Measurements from ENCODE around the gene RNF43.

The RNF43 gene

DNA sequence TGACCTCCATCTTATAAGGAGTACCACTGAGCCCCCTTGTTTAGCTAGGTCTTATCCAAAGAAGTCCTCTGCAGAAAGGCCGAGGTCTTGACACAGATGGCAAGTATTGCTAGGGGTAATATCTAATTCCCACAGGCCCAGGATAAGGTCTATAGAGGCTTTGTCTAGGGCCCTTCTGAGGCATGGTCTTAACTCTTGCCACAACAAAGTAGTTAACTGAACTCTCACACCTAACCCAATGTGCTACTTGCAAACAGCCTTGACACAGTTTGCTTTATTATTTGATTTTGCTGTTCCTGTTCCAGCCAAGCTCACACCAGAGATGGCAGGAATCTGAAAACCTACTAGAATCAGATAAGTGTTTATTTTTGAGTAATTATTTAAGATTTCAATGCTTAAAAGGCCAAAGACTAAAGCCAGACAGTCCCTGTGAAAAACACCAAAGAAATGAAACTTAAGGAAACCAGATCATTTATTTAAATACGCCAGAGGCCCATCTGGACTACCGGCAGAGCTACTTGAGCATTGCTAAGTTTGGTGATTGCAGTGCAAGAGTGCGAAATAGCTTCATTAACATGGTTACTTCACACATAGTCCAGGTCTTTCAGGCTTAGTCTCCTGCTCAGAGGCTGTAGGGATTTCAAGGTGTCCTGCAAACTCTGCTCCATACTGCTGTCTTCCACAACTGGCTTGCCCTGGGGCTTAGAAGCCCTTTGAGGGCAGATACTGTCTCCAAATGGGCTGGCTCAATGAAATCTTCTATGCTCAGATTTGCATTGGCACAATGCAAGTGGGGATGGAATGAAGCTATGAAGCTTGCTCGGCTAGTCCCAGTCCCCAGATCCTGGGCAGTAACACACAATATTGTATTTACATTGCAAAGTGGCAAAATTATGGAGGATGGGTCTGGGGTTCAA is 36.9 kb downstream of the RNF43 start:
- TF ChIP-seq, protein P1, sequence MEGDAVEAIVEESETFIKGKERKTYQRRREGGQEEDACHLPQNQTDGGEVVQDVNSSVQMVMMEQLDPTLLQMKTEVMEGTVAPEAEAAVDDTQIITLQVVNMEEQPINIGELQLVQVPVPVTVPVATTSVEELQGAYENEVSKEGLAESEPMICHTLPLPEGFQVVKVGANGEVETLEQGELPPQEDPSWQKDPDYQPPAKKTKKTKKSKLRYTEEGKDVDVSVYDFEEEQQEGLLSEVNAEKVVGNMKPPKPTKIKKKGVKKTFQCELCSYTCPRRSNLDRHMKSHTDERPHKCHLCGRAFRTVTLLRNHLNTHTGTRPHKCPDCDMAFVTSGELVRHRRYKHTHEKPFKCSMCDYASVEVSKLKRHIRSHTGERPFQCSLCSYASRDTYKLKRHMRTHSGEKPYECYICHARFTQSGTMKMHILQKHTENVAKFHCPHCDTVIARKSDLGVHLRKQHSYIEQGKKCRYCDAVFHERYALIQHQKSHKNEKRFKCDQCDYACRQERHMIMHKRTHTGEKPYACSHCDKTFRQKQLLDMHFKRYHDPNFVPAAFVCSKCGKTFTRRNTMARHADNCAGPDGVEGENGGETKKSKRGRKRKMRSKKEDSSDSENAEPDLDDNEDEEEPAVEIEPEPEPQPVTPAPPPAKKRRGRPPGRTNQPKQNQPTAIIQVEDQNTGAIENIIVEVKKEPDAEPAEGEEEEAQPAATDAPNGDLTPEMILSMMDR (IDR thresholded peaks at IDR 0.05; ENCODE audit: borderline replicate concordance, control extremely low read depth, extremely low read depth, insufficient read depth, missing control alignments) = no peak
- in situ Hi-C loops (cut with MboI; ENCODE audit: low sequenced_read_pairs, unreplicated experiment) = no loop called here
- DNase-seq (ENCODE audit: low spot score) = no peak

DNA sequence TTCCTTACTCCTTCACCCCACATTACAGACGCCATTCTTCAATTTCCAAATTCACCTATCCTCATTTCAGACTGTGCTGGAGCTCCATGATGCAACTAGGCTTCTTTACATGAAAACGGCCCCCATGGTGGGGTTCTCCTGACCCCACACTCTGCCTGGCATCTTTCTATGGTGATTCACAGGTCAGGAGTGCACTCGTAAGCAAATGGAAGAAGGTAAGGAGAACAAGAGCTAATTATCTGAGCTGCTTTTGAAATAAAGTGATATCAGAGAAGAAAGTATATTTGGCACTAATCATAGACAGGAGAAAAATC is 37.9 kb downstream of the RNF43 start:
- in situ Hi-C loops (cut with MboI; ENCODE audit: low sequenced_read_pairs, unreplicated experiment) = no loop called here

DNA sequence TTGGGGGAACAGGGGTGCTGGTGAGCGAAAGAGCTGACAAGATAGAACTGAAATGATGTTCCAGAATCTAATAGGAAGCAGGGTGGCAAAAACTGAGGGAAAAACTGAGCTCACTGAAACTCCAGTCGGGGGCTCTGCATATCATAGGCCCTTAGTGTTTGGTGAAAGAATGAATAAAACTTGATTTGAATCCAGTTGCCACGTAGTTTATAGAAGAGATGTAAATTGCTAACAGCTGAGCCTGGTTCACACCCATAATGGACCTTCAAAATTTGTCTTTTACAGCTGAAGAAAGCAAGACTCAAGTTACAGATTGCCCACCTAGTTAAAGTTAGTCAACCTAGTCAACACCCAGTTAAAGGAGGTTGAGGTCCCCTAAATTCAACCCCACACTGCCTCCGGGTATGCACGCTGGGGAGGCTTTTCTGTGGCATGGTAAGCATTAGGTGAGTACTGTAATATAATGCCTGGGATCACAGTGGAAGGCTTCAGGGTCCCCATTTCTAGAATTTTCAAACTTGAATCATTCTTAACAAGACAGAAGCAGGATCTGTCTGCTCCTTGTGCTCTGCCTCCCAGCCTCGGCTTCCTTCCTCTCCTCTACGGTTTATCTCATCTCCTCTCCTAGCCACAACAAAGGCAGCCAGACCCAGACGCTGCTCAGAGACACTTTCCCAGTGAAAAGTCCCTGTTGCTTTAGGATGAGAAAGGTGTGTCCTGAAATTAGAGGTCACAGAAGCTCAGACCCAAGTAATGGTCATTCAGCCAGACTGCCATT is 38.4 kb downstream of the RNF43 start:
- no peak for DNase-seq (ENCODE audit: low spot score)
- TF ChIP-seq, protein P1 (IDR thresholded peaks at IDR 0.05; ENCODE audit: borderline replicate concordance, control extremely low read depth, extremely low read depth, insufficient read depth, missing control alignments) = no peak
- in situ Hi-C loops (cut with MboI; ENCODE audit: low sequenced_read_pairs, unreplicated experiment) = no loop called here

More for the DNA sequence above, 37.9 kb downstream of the RNF43 start:
- no peak for DNase-seq (ENCODE audit: low spot score)
- TF ChIP-seq, protein P1 (IDR thresholded peaks at IDR 0.05; ENCODE audit: borderline replicate concordance, control extremely low read depth, extremely low read depth, insufficient read depth, missing control alignments) = no peak

DNA sequence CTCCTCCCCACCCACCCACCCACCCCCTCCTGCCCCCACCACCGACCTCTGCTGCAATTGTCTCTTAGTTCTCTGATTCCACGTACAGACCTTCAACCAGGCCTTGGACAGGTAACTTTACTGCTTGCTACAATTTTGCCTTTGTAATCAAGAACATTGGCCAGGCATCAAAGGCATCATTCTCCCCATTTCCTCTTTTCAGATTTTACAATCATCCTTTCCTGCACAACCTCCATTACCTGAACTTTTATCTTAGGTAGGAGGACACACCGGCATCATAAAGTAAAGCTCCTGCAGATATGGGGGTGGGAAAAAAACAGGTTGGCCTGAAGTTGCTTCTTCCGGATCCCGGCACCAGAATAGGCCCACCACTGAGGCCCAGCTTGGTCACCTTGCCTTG is 39.7 kb downstream of the RNF43 start:
- TF ChIP-seq, protein P1 (IDR thresholded peaks at IDR 0.05; ENCODE audit: borderline replicate concordance, control extremely low read depth, extremely low read depth, insufficient read depth, missing control alignments) = no peak
- DNase-seq (ENCODE audit: low spot score) = no peak
- in situ Hi-C loops (cut with MboI; ENCODE audit: low sequenced_read_pairs, unreplicated experiment) = no loop called here

DNA sequence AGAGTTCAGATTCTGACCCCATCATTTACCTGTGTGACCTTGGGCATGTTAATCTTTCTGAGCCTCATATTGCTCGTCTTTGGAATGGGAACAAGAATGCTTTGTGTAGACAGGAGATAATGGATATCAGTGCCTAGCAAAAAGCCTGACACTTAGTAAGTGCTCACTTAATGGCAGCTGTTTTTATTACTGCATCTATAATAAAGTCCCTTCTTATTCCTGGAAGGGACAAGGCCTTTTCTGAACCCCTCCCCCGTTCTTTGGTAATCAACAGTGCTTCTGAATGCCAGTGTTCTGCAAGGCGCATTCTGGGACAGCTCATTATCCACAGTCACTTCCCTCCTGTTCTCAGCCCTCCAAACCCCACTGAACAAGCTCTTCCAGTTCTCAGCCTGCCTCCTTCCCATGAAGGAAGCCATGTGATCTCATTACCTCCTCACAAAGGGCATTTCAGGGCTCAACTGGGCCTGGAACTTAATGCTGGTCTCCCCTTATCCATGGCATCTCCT is 40.2 kb downstream of the RNF43 start:
- no peak for DNase-seq (ENCODE audit: low spot score)
- in situ Hi-C loops (cut with MboI; ENCODE audit: low sequenced_read_pairs, unreplicated experiment) = no loop called here
- TF ChIP-seq, protein P1 (IDR thresholded peaks at IDR 0.05; ENCODE audit: borderline replicate concordance, control extremely low read depth, extremely low read depth, insufficient read depth, missing control alignments) = no peak

DNA sequence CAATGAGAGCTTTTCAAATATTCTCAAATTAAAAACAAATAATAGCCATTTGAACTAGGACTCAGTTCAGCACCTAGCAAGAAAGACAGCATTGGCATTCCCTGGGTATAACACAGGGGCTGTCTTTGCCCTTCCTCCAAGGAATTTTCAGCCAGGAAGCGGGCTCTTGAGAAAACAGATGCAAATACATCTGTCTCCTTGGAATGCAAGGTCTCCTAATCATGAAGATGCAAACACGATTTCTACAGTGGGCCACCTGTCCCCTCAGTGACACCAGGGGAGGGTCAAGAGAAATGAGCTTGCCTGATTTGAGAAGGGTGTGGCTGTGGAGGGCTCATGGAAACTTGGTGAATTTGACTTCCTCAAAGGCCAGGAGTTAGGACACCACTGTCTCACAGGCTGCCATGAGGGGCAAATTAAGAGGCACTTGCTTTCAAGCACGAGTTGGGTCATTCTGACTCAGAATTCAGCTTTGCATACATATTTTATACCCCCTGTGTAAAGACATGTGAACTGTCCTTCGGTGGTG is 40.8 kb downstream of the RNF43 start:
- DNase-seq (ENCODE audit: low spot score) = no peak
- TF ChIP-seq, protein P1 (IDR thresholded peaks at IDR 0.05; ENCODE audit: borderline replicate concordance, control extremely low read depth, extremely low read depth, insufficient read depth, missing control alignments) = no peak
- in situ Hi-C loops (cut with MboI; ENCODE audit: low sequenced_read_pairs, unreplicated experiment) = no loop called here
